Left ventricle myocardium superior (tissue), 1 donor: ENCODE data around the gene MAN1C1. TPM values are rescaled to one million over a fixed set of nuclear protein-coding genes. Genes with fewer than 3 reads are reported as not detected.
"Not testable (repeated sequence)": the region's sequence is repeated elsewhere in the genome, so short reads cannot be mapped to it uniquely, and the experiment has no call there.

Source experiments
- ATAC-seq: fragments of 200-7000 bp; cut with Tn5 transposase; one replicate; pipeline ENCODE4 v1.9.1; 2020; ENCODE audit warnings: mild to moderate bottlenecking, moderate library complexity
- DNase-seq: peaks from one replicate; pipeline ENCODE4 v3.0.0-alpha.2; 2020
- intact Hi-C: fragments of 100-400 bp; cut with micrococcal nuclease; formaldehyde crosslinking; loops from one replicate; pipeline ENCODE4 v1.11.0; 2022
- total RNA-seq: library from RNA; stranded (reverse); fragmentation: NEBNext Ultra II Directional; extraction: Animal tissue kit (Norgen Biotek cat#: 25700); gene quantifications from one replicate; pipeline ENCODE4 v1.2.1, GENCODE V29; 2021
- donor health status: DM: no; HTN: yes; CAD: no; lungs with severe emphysema.

MAN1C1 gene
- total RNA-seq, 1 donor from 2014 or later: 17.9 TPM

- DNase-seq (no peak), ATAC-seq (no peak)
- intact Hi-C loops: no loop called here
Measured at GRCh38 chr1:25720624-25721023, 104.0 kb downstream of the MAN1C1 start.

- intact Hi-C loops: no loop called here
- ATAC-seq: no peak
- no peak for DNase-seq
Measured at GRCh38 chr1:25723250-25723880, 106.8 kb downstream of the MAN1C1 start.

- ATAC-seq (no peak), DNase-seq (no peak)
Measured at GRCh38 chr1:25724201-25724600, 107.6 kb downstream of the MAN1C1 start.

GRCh38 chr1:25724966-25725365 lies 108.4 kb downstream of the MAN1C1 start:
- intact Hi-C loops: no loop called here
- DNase-seq (no peak), ATAC-seq (no peak)

More at GRCh38 chr1:25724201-25724600, 107.6 kb downstream of the MAN1C1 start:
- intact Hi-C loops: no loop called here

- DNase-seq (no peak), ATAC-seq (no peak)
- intact Hi-C loops: no loop called here
Measured at GRCh38 chr1:25725482-25725881, 108.9 kb downstream of the MAN1C1 start.

GRCh38 chr1:25727088-25727487 lies 110.5 kb downstream of the MAN1C1 start:
- DNase-seq: no peak
- intact Hi-C loops: no loop called here

GRCh38 chr1:25727635-25728286 lies 111.2 kb downstream of the MAN1C1 start:
- intact Hi-C loops: no loop called here
- ATAC-seq (peak; percentile 90), DNase-seq (peak; percentile 88)

More at GRCh38 chr1:25727088-25727487, 110.5 kb downstream of the MAN1C1 start:
- peak; percentile 7 for ATAC-seq

GRCh38 chr1:25728301-25728935 lies 111.8 kb downstream of the MAN1C1 start:
- DNase-seq: no peak

GRCh38 chr1:25729045-25729444 lies 112.5 kb downstream of the MAN1C1 start:
- intact Hi-C loops: no loop called here
- ATAC-seq (no peak), DNase-seq (no peak)

More at GRCh38 chr1:25728301-25728935, 111.8 kb downstream of the MAN1C1 start:
- intact Hi-C loops: no loop called here
- no peak for ATAC-seq

GRCh38 chr1:25729790-25730644 lies 113.4 kb downstream of the MAN1C1 start:
- intact Hi-C loops: no loop called here
- DNase-seq (no peak), ATAC-seq (no peak)

GRCh38 chr1:25731148-25731547 lies 114.6 kb downstream of the MAN1C1 start:
- no peak for DNase-seq
- ATAC-seq: no peak
- intact Hi-C loops: no loop called here

- intact Hi-C loops: no loop called here
- no peak for DNase-seq
- ATAC-seq: no peak
Measured at GRCh38 chr1:25731626-25732370, 115.2 kb downstream of the MAN1C1 start.

- no peak for DNase-seq
- no peak for ATAC-seq
- intact Hi-C loops: no loop called here
Measured at GRCh38 chr1:25732821-25733220, 116.2 kb downstream of the MAN1C1 start.

- intact Hi-C loops: no loop called here
Measured at GRCh38 chr1:25733271-25733670, 116.7 kb downstream of the MAN1C1 start.

GRCh38 chr1:25734991-25735390 lies 118.4 kb downstream of the MAN1C1 start:
- DNase-seq, intact Hi-C loops, ATAC-seq: not testable (repeated sequence)

More at GRCh38 chr1:25733271-25733670, 116.7 kb downstream of the MAN1C1 start:
- DNase-seq (no peak), ATAC-seq (no peak)

GRCh38 chr1:25735956-25736529 lies 119.5 kb downstream of the MAN1C1 start:
- ATAC-seq: peak; percentile 94
- intact Hi-C loops: no loop called here
- DNase-seq: peak; percentile 62

GRCh38 chr1:25737130-25737529 lies 120.5 kb downstream of the MAN1C1 start:
- intact Hi-C loops: no loop called here
- DNase-seq (no peak), ATAC-seq (peak; percentile 41)

GRCh38 chr1:25738499-25738898 lies 121.9 kb downstream of the MAN1C1 start:
- no peak for DNase-seq
- ATAC-seq: no peak
- intact Hi-C loops: no loop called here
